Neural cell (in vitro differentiated cells): ENCODE data around the gene ETV7. TPM values are rescaled to one million over a fixed set of nuclear protein-coding genes. Genes with fewer than 3 reads are reported as not detected.

Experiments
- H2AFZ ChIP-seq: fragments of 200-600, 300-800 bp; sonication (generic), shearing (Covaris generic); 2 replicates; pipeline ENCODE4 v1.6.0; 2014; ENCODE audit warnings: low read depth, mild to moderate bottlenecking, antibody characterized with exemption, low read length, moderate library complexity
- H3F3A ChIP-seq: fragments of 200-600 bp; shearing (Covaris generic); 2 replicates; pipeline ENCODE4 v1.6.1; 2016; ENCODE audit warnings: mild to moderate bottlenecking, moderate library complexity, mixed read lengths, antibody characterized with exemption, low read length; ENCODE audit not compliant: insufficient read depth, poor library complexity, severe bottlenecking
- H3K27ac ChIP-seq: fragments of 200-600, 300-800 bp; sonication (generic), shearing (Covaris generic); 2 replicates; pipeline ENCODE4 v1.5.1; 2014; ENCODE audit warnings: mild to moderate bottlenecking, low read length, moderate library complexity
- H3K27me3 ChIP-seq: fragments of 300-800, 200-600 bp; sonication (generic), shearing (Covaris generic); 2 replicates; pipeline ENCODE4 v1.6.0; 2014; ENCODE audit warnings: mild to moderate bottlenecking, low read depth, low read length, moderate library complexity; ENCODE audit not compliant: insufficient read depth
- H3K36me3 ChIP-seq: fragments of 300-800, 200-600 bp; sonication (generic), shearing (Covaris generic); 2 replicates; pipeline ENCODE4 v1.5.1; 2014; ENCODE audit warnings: mild to moderate bottlenecking, antibody characterized with exemption, low read length, moderate library complexity; ENCODE audit not compliant: insufficient read depth
- H3K4me2 ChIP-seq: fragments of 300-800, 200-600 bp; sonication (generic), shearing (Covaris generic); 2 replicates; pipeline ENCODE4 v1.6.0; 2014; ENCODE audit warnings: mild to moderate bottlenecking, low read length
- H3K4me3 ChIP-seq: fragments of 300-800, 200-600 bp; sonication (generic), shearing (Covaris generic); 2 replicates; pipeline ENCODE4 v1.5.1; 2014; ENCODE audit warnings: mild to moderate bottlenecking, low read length, moderate library complexity
- H3K79me2 ChIP-seq: fragments of 200-600 bp; shearing (Covaris generic); replicated peaks from 2 replicates; pipeline ENCODE4 v1.6.0; 2014; ENCODE audit warnings: mild to moderate bottlenecking, low read length, moderate library complexity; ENCODE audit not compliant: insufficient read depth
- H3K9ac ChIP-seq: fragments of 300-800, 200-600 bp; sonication (generic), shearing (Covaris generic); 2 replicates; pipeline ENCODE4 v1.6.1; 2016; ENCODE audit warnings: mild to moderate bottlenecking, low read length, mixed read lengths
- H3K9me2 ChIP-seq: fragments of 200-600 bp; shearing (Covaris generic); 2 replicates; pipeline ENCODE4 v1.6.1; 2016; ENCODE audit warnings: mild to moderate bottlenecking, low read length, mixed read lengths; ENCODE audit not compliant: insufficient read depth
- H3K9me3 ChIP-seq: fragments of 200-600, 300-800 bp; sonication (generic), shearing (Covaris generic); 2 replicates; pipeline ENCODE4 v1.6.1; 2016; ENCODE audit warnings: mild to moderate bottlenecking, mixed run types, low read length, moderate library complexity, mixed read lengths
- H4K20me1 ChIP-seq: fragments of 200-600 bp; shearing (Covaris generic); 2 replicates; pipeline ENCODE4 v1.6.1; 2016; ENCODE audit warnings: mild to moderate bottlenecking, mixed run types; ENCODE audit not compliant: insufficient read depth
- CTCF ChIP-seq: fragments of 450-650 bp; IDR thresholded peaks from 2 replicates; pipeline ENCODE4 v1.5.1; 2014; ENCODE audit warnings: antibody characterized with exemption, mild to moderate bottlenecking, moderate library complexity; ENCODE audit not compliant: poor library complexity, severe bottlenecking
- EP300 ChIP-seq: fragments of 450-650 bp; conservative IDR thresholded peaks from 2 replicates; pipeline ENCODE4 v1.6.1; 2014; ENCODE audit warnings: antibody characterized with exemption, mild to moderate bottlenecking, moderate library complexity; ENCODE audit not compliant: poor library complexity, severe bottlenecking
- EZH2 ChIP-seq: fragments of 200-600, 300-800 bp; shearing (Covaris generic), sonication (generic); IDR thresholded peaks from 2 replicates; pipeline ENCODE4 v1.6.1; 2014; ENCODE audit warnings: antibody characterized with exemption, low read length, borderline replicate concordance, mild to moderate bottlenecking; ENCODE audit not compliant: insufficient read depth, poor library complexity, severe bottlenecking
- MXI1 ChIP-seq: fragments of 450-650 bp; conservative IDR thresholded peaks from 2 replicates; pipeline ENCODE4 v1.6.1; 2014; ENCODE audit warnings: antibody characterized with exemption, mild to moderate bottlenecking; ENCODE audit not compliant: poor library complexity, severe bottlenecking
- POLR2AphosphoS5 ChIP-seq: IDR thresholded peaks from 2 replicates; pipeline ENCODE4 v1.6.1; 2012
- RAD21 ChIP-seq: fragments of 450-650 bp; conservative IDR thresholded peaks from 2 replicates; pipeline ENCODE4 v1.6.1; 2014; ENCODE audit warnings: antibody characterized with exemption, mild to moderate bottlenecking, moderate library complexity
- SMC3 ChIP-seq: fragments of 450-650 bp; conservative IDR thresholded peaks from 2 replicates; pipeline ENCODE4 v1.6.1; 2014; ENCODE audit warnings: antibody characterized with exemption, mild to moderate bottlenecking, moderate library complexity; ENCODE audit not compliant: poor library complexity
- TAF1 ChIP-seq: IDR thresholded peaks from 2 replicates; pipeline ENCODE4 v1.6.1; 2012; ENCODE audit warnings: low read depth
- polyA plus RNA-seq: library from polyadenylated mRNA; depleted of rRNA; stranded (reverse); fragments of >200 nt; gene quantifications from 2 replicates; pipeline ENCODE4 v1.2.3, GENCODE V29; 2014
- TF ChIP-seq, protein P1 (sequence below): IDR thresholded peaks from 2 replicates; pipeline ENCODE4 v1.6.1; 2012; ENCODE audit warnings: borderline replicate concordance

The ETV7 gene
- polyA plus RNA-seq, 1 donor from 2014 or later: not detected

DNA sequence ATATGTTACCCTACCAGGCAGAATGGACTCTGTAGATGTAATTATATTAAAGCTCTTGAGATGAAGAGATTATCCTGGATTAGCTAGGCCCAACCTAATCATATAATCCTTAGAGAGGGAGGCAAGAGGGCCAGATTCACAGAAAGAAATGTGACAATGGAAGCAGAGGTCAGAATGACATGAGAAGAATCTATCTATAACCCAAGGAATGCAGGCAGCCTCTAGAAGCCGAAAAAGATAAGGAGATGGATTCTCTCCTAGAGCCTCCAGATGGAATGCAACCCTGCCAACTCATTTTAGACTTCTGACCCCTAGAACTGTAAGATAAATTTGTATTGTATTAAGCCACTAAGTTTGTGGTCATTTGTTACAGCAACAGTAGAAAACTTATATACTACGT is 42.9 kb upstream of the ETV7 start:
- H2AFZ ChIP-seq: no peak overlapping the region
- TF ChIP-seq EP300 (no peak), CTCF (no peak), POLR2AphosphoS5 (no peak), EZH2 (no peak), TAF1 (no peak), SMC3 (no peak), MXI1 (no peak), RAD21 (no peak)
- TF ChIP-seq, protein P1, sequence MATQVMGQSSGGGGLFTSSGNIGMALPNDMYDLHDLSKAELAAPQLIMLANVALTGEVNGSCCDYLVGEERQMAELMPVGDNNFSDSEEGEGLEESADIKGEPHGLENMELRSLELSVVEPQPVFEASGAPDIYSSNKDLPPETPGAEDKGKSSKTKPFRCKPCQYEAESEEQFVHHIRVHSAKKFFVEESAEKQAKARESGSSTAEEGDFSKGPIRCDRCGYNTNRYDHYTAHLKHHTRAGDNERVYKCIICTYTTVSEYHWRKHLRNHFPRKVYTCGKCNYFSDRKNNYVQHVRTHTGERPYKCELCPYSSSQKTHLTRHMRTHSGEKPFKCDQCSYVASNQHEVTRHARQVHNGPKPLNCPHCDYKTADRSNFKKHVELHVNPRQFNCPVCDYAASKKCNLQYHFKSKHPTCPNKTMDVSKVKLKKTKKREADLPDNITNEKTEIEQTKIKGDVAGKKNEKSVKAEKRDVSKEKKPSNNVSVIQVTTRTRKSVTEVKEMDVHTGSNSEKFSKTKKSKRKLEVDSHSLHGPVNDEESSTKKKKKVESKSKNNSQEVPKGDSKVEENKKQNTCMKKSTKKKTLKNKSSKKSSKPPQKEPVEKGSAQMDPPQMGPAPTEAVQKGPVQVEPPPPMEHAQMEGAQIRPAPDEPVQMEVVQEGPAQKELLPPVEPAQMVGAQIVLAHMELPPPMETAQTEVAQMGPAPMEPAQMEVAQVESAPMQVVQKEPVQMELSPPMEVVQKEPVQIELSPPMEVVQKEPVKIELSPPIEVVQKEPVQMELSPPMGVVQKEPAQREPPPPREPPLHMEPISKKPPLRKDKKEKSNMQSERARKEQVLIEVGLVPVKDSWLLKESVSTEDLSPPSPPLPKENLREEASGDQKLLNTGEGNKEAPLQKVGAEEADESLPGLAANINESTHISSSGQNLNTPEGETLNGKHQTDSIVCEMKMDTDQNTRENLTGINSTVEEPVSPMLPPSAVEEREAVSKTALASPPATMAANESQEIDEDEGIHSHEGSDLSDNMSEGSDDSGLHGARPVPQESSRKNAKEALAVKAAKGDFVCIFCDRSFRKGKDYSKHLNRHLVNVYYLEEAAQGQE: no peak

GRCh38 chr6:36428911-36429310 is 41.4 kb upstream of the ETV7 start:
- no peaks in the 10 kb centered on the region for H4K20me1 ChIP-seq
- H3K9me2 ChIP-seq: no peaks in the 10 kb centered on the region
- H3K9me3 ChIP-seq: no peaks in the 10 kb centered on the region
- TF ChIP-seq POLR2AphosphoS5 (no peak), EZH2 (no peak)
- TF ChIP-seq, protein P1: no peak
- no peaks in the 10 kb centered on the region for H3K79me2 ChIP-seq
- H3K27ac ChIP-seq: no peak overlapping the region
- H2AFZ ChIP-seq: no peak overlapping the region
- H3K9ac ChIP-seq: no peak overlapping the region
- no peak overlapping the region for H3K4me3 ChIP-seq
- H3K4me2 ChIP-seq: no peak overlapping the region
- no peaks in the 10 kb centered on the region for H3F3A ChIP-seq
- no peaks in the 10 kb centered on the region for H3K27me3 ChIP-seq
- H3K36me3 ChIP-seq: no peaks in the 10 kb centered on the region

More for the DNA sequence above, 42.9 kb upstream of the ETV7 start:
- Histone ChIP-seq H3K36me3 (no peaks in the 10 kb centered on the region), H3K9me3 (no peaks in the 10 kb centered on the region), H3K9me2 (no peaks in the 10 kb centered on the region), H3K9ac (no peak overlapping the region), H3F3A (no peaks in the 10 kb centered on the region), H3K4me3 (no peak overlapping the region), H3K27ac (no peak overlapping the region), H3K27me3 (no peaks in the 10 kb centered on the region), H4K20me1 (no peaks in the 10 kb centered on the region), H3K79me2 (no peaks in the 10 kb centered on the region), H3K4me2 (no peak overlapping the region)
